Adrenal gland (tissue), 5 donors: Measurements from ENCODE around the gene ZBTB9.

Experiments used
- POLR2A ChIP-seq, 2 donors: fragments of 450-650 bp; IDR thresholded peaks; one replicate each; pipeline ENCODE4 v1.6.1; 2017; ENCODE audit warnings: antibody characterized with exemption in 2 of 2, mild to moderate bottlenecking in 2 of 2, moderate library complexity in 1 of 2
- TF ChIP-seq, protein P1 (sequence below), 6 experiments: fragments of 450-650 bp in 4 of 6; fragments of 200-600 bp in 2 of 6; sonication (generic) in 1 of 6; IDR thresholded peaks; 1 replicate in 5 of 6; 2 replicates in 1 of 6; pipeline versions ENCODE4 v1.5.1 to v1.8.0; 2016 to 2021; ENCODE audit warnings: antibody characterized with exemption in 6 of 6, mild to moderate bottlenecking in 2 of 6, moderate library complexity in 1 of 6
- donor health status: DM: no; HTN: no; CAD: no.

DNA sequence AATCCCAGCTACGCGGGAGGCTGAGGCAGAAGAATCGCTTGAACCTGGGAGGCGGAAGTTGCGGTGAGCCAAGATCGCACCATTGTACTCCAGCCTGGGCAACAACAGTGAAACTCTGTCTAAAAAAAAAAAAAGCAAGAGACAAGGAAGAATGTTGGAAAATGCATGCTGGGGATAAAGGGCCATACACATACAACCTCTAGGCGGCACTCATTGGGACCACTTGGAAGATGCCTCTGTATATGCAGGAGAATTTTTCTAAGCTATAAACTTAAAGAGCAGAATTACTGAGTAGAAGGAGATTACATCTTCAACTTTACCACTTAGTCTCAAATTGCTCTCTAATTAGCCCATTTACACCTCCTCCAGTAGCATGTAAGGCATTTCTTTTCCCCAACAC lies 42.8 kb downstream of the ZBTB9 start:
- TF ChIP-seq, protein P1, sequence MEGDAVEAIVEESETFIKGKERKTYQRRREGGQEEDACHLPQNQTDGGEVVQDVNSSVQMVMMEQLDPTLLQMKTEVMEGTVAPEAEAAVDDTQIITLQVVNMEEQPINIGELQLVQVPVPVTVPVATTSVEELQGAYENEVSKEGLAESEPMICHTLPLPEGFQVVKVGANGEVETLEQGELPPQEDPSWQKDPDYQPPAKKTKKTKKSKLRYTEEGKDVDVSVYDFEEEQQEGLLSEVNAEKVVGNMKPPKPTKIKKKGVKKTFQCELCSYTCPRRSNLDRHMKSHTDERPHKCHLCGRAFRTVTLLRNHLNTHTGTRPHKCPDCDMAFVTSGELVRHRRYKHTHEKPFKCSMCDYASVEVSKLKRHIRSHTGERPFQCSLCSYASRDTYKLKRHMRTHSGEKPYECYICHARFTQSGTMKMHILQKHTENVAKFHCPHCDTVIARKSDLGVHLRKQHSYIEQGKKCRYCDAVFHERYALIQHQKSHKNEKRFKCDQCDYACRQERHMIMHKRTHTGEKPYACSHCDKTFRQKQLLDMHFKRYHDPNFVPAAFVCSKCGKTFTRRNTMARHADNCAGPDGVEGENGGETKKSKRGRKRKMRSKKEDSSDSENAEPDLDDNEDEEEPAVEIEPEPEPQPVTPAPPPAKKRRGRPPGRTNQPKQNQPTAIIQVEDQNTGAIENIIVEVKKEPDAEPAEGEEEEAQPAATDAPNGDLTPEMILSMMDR (IDR thresholded peaks at IDR 0.05) = no peak
- no peak for TF ChIP-seq POLR2A (IDR thresholded peaks at IDR 0.05)
